GM21528 (cell line): ENCODE measurements around the gene NLRP1.

Experiments used
- ATAC-seq: cut with Tn5 transposase; IDR thresholded peaks from one replicate; pipeline ENCODE4 v1.9.1; 2021; ENCODE audit warnings: mild to moderate bottlenecking, moderate library complexity; ENCODE audit not compliant: unreplicated experiment, low FRiP score

The NLRP1 gene

DNA sequence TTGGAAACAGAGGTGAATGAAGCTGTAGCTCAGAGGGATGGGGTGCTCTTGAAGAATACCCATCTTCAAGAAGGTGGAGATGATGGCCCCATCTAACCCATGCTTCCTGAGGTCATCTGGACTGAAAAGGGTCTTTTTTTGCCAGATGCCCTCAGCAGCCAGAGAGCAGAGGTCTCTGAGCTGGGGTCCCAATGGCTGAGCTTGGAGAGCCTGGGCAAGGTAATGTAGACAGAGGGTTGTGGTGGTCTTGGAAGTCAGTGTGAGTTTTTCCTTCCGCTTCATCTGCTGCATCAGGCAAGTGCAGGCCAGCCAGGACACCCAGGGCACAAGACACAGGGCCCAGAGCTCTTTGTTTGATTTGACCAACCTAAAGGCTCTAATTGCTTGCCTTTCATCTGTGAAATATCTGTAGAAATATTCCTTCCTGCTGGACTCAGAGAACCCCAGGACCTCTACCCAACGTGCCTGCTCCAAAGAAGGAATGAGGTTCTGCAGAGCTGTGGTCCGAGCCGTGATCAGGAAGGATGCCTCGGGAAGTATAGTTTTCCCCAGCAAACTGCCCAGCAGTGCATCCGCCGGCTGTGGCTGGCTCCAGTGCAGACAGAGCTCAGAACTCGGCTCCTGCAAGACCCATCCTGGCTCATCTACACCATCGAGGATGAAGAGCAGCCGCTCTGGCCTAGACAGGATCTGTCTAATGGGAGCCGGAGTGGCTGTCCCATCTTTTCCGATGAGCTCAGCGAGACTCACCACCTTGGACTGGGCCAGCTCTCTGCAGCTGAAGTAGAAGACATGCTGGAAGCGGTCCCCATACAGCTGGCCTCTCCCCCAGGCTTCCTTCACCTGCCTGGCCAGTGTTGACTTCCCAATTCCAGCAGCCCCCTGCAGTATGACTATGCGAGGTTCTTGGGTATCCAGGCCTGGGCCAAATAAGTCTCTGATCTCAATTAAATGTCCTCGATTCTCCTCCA is 25.2 kb downstream of the NLRP1 start:
- no peak for ATAC-seq

DNA sequence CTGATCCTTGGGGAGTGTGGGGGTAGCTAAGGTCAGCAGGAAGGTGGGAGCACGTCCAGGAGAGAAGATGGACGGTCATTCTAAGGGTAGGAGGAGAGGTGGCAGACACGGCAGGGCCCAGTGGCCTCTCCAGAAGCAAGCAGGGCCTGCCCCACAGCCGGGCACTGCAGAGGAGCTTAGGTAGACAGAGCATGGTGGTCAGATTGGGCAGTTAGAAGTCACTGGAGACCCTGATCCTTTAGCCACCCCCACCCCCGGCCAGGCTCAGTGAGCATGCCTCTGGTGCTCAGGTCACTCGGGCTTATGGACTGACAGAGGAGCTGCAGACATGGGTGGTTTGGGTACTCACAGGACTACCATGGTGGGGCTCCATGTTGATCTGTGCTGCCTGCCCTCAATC is 26.3 kb downstream of the NLRP1 start:
- ATAC-seq: no peak

DNA sequence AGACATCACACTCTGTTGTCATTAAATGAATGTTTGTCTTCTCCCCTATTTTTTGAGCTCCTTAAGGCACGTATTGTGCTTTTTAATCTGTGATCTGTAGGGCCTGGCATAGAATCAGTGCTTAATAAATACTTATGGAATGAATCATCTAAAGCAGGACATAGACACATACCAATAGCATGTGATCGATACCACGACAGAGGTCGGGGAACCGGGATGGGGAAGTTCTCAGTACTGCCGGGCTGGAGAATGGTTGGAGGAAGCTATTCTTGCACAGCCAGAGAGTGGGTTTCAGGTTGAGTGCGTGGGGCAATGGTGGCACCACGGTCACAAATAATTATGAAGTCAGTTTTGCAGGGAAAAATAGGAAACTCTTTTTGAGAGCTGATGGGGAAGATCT is 26.8 kb downstream of the NLRP1 start:
- no peak for ATAC-seq

DNA sequence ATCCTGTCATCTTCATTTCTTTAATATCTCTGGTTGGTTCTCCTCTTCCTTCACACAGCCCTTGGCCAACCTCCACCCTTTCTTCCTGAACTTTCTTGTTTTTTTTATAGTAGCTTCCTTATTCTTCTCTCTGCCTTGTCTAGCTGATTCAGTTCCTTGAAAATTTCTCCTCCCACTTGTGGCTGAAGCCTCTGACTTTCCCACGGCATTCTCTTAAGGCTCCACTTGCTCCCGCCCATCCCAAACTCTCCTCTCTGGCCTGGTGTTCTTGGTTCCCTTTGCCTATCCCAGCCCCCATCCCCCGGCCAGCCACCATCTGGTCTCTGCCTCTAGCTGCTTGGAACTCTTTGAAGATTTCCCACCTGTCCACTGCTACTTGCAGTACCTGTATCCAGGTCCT is 29.1 kb downstream of the NLRP1 start:
- no peak for ATAC-seq

DNA sequence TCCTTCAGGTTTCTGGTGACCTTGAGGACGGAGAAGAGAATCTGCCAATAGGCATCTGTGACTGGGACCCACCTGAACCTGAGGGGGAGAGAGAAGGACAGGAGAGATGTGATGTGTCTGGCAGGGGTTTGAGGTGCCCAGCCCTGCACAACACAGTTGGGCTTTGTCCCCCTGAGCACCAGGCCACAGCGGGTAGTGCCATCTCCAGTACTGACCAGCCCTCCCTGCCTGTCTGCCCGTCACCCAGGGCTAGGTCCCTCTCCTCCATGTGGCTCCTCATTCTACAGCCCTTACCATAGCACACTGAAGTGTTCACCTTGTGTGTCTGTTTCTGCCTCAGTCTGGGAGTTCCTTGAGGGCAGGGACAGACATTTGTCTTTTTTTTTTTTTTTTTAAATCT is 30.8 kb downstream of the NLRP1 start:
- ATAC-seq: no peak

DNA sequence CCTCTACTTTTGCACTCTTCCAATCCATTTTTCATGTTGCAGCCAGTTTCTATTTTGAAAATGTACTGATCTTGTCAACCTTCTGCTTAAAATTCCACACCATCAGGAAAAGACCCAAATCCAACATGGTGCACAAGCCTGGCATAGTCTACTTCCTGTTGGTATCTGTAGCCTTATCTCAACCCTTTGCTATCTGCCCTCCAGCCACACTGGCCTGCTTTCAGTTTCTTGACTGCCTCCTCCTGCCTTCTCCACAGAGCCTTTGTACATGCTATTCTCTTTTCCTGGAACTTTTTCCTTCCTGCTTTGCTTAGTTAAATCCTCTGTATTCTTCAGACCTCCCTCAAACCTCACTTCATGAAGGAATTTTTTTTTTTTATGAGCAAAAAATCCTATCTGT is 31.5 kb downstream of the NLRP1 start:
- no peak for ATAC-seq

DNA sequence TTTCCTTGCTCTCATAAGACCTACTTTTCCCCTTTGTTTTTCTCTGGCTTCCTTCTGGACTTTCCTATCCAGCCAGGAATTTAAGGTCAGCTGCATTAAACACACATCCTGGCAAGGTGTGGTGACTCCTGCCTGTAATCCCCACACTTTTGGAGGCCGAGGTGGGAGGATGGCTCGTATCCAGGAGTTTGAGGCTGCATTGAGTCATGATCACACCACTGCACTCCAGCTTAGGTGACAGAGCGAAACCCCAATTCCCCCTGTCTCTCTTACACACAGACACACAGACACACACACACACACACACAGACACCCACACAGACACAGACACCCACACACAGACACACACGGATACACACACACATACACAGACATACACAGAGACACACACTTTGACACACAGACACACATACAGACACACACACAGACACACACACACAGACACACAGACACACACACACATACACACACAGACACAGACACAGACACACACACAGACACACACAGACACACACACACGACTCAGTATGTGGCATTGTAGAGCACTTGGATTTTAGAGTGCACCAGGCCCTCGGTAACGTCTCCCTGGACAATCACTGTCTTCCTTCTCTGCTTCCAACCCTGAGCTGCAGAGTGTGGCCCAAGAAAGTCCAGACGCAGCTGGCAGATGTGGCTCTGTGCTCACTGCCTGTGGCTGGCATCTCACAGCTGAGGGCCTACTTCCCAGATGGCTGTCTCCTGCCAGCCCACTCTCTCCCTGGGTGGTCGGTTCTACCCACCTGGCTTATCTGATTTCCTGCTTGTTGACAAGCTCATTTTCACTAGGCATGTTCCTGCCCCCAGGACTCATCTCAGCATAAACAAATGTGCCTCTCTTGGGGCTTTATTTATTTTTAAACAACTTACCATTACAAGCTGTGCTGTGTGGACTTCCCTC is 39.0 kb downstream of the NLRP1 start:
- no peak for ATAC-seq

DNA sequence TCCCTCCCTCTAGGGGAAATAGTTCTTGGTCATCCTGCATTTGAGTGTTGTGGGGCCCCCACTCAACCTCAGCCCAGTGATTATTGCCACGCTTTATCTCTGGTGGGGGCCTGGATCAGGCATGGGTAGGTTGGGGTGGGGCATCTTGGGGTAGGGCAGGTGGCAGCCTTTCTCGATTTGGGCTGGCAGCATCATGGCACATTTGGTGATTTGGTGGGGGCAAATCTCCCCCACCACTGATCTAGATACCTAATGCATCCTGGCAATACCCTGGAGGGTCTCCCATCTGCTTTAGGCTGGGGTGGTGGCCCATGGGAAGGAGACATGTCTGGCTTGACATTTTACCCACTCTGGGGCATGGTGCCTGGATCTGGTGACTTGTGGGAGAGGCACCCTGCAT is 40.2 kb downstream of the NLRP1 start:
- ATAC-seq: no peak

DNA sequence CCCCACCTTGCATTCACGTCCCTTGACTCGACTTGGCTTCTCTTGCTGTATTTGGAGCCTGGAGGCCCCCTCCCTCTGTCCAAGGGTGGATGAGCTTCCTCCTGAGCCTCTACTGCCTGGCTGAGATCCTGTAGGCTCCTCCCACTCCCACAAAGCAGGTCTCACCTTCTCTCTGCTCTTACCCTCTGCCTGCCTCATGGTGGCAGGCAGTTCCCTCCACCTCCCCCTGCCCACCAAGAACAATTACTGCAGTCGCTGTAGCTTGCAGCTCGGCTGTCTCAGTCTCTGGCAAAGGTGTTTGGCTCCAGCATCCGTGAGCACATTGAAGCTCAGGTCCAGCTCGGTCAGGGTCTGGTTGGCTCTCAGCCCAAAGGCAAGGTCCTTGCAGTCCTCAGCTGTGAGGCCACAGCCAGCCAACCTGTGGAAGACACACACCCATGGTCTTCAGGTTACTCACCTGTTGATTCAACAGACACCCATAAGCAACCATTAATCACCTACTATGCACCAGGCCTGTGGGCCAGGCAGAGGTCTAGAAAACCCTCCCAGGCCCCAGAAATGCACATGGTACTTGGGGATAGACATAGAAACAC is 42.6 kb downstream of the NLRP1 start:
- no peak for ATAC-seq

DNA sequence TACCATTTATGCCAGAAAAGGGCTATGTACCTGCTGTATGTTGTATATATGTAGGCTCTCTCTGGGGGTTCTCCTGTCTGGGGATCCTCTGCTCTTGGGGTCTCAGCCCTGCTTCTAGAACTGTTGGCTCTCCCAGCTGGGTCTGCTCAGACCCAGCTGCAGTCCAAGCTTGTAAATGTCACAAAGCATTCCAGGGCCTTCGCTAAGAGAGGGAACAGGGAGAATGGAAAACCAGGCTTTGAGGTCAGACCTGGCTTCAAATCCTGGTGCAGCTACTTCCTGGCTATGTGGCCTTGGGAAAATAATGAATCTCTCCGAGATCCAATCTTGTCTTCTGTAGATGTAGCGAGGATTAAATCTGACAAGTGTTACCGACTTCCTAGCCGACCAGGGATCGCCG is 44.0 kb downstream of the NLRP1 start:
- no peak for ATAC-seq

DNA sequence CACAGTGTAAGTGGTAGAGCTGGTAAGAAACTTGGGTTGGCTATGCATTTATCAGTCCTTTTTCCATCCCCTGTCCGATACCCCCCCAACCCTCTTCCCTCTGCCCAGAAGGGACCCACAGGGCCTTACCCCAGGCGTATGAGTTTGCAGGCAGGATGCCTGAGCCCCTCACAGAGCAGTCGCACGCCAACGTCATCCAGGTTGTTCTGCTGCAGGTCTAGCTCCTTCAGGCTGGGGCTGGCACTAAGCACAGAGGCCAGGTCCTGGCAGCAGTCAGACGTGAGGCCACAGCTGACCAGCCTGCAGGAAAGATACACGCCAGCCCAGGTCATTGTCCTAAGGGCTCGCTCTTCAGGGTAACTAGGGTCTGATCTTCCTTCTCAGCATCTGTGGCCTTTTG is 45.0 kb downstream of the NLRP1 start:
- ATAC-seq: no peak

DNA sequence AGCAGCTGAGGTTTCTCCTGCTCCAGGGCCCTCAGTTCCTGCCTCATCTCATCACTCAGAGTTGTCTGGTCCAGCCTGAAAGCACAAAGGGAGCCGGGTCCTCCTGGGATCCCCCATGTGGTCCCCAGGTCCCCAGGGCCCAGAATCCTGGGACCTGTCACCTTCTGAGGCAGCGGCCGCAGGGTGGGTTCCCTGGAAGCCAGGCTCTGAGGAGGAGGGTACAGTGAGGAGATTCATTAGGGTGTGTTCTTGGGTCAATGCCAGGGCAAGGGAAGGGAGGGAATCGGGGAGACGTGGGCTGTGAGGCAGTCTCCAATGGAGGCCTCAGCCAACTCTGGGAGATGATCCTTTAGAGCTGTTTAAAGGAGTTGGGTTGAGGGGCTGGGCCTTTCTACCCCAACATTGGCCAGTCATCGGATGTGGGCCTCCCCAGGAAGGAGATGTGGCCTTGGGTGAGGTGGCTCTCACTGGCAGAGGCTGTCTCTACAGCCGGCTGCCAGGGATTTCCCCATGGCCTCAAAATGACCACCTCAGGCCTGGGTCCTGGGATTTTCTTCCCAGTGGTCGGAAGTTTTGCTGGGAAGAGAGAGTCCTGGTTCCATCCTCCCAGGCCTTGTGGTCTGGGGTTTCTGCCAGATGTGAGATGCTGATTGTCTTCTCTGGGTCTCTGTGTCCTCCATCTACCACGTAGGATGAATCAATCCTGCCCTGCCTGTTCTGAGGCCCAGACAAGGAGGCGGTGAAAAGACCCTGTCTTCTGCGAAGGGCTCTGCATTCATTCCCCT is 47.3 kb downstream of the NLRP1 start:
- no peak for ATAC-seq

DNA sequence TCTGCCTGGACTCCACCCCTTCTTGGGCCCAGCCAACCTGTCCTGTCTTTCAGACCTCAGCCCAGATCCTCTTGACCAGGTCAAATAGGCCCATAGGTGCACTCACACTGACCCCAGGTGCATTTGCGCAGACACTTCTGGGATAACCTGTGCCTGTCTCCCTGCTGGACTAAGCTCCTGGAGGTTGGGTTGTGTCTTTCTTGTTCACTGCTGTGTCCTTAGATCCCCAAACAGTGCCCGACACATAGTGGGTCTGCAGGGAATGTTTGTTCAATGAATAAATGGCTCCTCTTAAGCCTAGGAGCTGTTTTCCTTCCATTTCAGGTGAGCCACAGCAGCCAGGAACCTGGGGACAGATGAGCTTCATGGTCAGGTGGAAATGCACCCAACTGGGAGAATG is 48.9 kb downstream of the NLRP1 start:
- ATAC-seq: no peak

DNA sequence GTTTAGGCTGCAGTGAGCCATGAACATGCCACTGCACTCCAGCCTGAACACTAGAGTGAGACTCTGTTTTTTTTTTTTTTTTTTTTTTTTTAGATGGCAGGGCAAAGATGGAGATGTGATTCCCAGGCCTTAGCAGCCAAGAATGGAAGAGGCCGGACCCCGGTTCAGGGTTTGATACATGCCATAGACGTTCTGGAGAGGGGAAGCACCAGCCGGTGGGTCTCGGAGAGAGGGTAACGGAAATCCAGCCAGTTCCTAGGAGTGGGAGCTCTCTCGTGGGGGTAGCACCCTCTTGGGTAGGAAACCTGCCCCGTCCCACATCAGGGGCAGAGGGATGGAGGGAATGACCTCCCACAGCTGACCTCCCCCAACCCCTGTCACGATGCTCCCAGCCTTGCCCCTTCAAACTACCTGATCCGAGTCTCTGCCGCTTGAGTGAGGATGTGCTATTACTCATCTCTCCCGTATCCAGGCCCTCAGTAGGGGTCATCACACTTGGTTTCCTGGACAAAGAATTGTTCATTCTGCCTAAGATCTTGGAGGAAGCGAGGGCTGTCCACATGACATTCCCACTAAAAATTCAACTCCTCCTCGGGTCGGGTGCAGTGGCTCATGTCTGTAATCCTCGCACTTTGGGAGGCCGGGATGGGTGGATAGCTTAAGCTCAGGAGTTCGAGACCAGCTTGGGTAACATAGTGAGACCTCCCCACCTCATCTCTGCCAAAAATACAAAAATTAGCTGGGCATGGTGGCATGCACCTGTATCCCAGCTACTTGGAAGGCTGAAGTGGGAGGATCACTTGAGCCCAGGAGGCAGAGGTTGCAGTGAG is 50.6 kb downstream of the NLRP1 start:
- ATAC-seq: no peak

DNA sequence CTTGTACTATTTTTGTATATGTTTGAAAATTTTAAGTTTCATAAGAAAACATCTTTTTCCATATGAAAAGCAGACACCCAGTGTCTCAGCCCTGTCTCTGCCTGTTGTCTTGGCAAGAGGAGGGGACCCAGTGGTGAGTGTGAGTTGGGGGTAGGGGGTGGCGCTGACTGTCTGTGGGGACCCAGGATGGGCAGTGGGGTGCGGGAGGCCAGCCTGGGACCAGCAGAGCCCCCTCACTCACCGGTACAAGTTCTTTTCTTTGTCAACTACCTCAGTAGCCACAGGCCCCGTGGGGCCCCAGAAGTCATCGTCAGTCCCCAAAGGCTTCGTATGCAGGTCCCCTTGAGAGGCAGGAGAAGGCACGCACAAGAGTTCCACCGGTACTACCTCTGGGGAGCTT is 51.7 kb downstream of the NLRP1 start:
- no peak for ATAC-seq

DNA sequence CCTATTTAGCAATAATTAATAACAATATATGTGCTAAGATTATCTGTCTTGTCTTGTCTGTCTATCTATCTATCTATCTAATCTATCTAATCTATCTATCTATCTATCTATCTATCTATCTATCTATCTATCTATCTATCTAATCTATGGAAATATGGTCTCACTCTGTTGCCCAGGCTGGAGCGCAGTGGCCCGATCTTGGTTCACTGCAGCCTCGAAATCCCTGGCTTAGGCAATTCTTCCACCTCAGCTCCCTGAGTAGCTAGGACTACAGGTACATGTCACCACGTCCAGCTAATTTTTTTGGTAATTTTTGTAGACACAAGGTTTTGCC is 53.3 kb downstream of the NLRP1 start:
- ATAC-seq: no peak

DNA sequence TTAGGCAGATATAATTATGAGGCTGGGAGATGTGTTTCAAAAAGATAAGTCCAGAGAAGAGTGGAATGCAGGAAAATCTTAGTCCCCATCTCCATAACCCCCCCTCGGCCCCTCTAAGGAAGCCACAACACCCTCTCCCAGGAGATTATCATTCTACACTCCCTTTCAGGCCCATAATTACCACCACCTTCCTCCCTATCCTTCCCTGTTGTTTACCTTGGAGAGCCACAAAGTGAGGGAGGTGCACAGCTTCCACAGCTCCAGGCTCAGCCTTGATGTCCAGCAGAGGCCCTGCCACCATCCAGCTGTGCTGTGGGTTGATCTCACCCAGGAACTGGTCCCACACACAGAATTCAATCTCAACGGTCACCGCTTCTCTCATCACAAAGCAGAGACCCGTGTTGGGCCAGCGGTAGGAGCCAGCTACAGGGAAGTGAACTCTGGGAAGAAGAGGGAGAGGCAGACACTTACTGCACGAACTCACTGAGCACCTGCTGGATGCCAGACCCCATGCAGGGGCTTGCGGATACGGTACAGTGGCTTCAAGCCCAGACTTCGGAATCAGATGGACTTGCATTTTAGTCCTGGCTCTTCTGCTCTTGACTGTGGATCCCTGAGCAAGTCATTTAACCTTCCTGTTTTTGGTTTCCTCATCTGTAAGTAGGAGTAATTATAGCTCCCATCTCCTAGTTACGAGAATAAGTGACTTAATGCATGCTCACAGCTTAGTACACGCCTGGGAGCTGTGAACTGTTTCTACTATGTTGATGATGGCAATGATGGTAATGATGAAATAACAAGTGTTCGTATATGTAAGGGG is 53.8 kb downstream of the NLRP1 start:
- ATAC-seq: no peak

DNA sequence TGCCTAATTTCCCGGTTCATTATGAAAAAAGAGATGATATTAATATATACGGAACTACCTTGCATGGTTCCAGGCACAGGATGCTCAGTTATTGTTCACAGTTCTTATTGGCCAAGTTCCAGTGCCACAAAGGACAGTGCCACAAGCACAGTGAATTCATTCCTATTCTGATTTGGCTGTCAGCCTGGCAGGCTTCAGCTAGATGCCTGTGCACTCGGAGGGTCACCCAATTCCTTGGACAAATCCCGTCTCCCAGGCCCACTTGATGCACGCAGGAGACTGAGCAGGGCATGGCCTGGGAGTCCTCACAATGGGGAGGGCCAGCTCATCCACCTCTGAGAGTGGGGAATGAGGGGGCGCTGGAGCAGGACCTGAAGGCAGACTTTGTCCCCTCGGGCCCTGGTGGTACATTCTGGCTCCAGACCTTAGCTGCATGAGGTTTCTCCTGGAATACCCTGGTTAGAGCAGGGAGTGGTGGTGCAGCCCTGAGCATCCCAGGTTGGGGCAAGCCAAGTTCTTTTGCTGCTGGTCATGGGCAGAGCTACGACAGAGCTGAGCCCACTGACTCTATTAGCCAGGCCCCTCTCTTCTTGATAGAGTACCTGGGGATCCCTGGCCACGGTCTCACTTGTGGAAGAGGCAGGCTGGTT is 56.6 kb downstream of the NLRP1 start:
- ATAC-seq: no peak
